WERI-Rb-1 (cell line): Measurements from ENCODE around the gene AMDHD2.

Experiments
- DNase-seq: peaks from one replicate; pipeline ENCODE4 v3.0.0-alpha.2; 2020
- H3K27ac ChIP-seq: fragments of 250-450 bp; sonication (Bioruptor Pico); 2 replicates; pipeline ENCODE4 v1.5.1; 2020; ENCODE audit warnings: mild to moderate bottlenecking, moderate library complexity
- H3K27me3 ChIP-seq: fragments of 250-450 bp; sonication (Bioruptor Pico); 2 replicates; pipeline ENCODE4 v1.5.1; 2021; ENCODE audit warnings: mild to moderate bottlenecking, low read depth, moderate library complexity; ENCODE audit not compliant: insufficient read depth, severe bottlenecking
- H3K36me3 ChIP-seq: fragments of 250-450 bp; sonication (Bioruptor Pico); 2 replicates; pipeline ENCODE4 v1.5.1; 2020; ENCODE audit warnings: mild to moderate bottlenecking, moderate library complexity
- H3K4me3 ChIP-seq: 2 replicates; pipeline ENCODE4 v1.5.1; 2011; ENCODE audit warnings: low read depth, mild to moderate bottlenecking, control low read depth, low read length
- H3K9me3 ChIP-seq: fragments of 250-450 bp; sonication (Bioruptor Pico); 2 replicates; pipeline ENCODE4 v1.5.1; 2021; ENCODE audit warnings: mild to moderate bottlenecking, moderate library complexity; ENCODE audit not compliant: severe bottlenecking
- CTCF ChIP-seq: IDR thresholded peaks from 2 replicates; pipeline ENCODE4 v1.5.1; 2011; ENCODE audit warnings: low read depth, mild to moderate bottlenecking, control low read depth, inconsistent platforms, low read length

The AMDHD2 gene

GRCh38 chr16:2490190-2491105 lies 29.7 kb upstream of the AMDHD2 start:
- no peaks in the 10 kb centered on the region for H3K27me3 ChIP-seq
- peak; percentile 46 for DNase-seq
- no peak overlapping the region for H3K4me3 ChIP-seq
- H3K36me3 ChIP-seq, result peaks cover 13% of the 10 kb centered on the region
- H3K9me3 ChIP-seq, result no peaks in the 10 kb centered on the region
- no peak for TF ChIP-seq CTCF
- 0 out of 2 replicates have a peak overlapping the region, but pooled peaks have one; percentile 4 for H3K27ac ChIP-seq

GRCh38 chr16:2492292-2492691 lies 27.9 kb upstream of the AMDHD2 start:
- TF ChIP-seq CTCF, result no peak
- Histone ChIP-seq H3K9me3 (no peaks in the 10 kb centered on the region), H3K36me3 (peaks cover 25% of the 10 kb centered on the region), H3K27ac (no peak overlapping the region), H3K27me3 (no peaks in the 10 kb centered on the region), H3K4me3 (no peak overlapping the region)
- DNase-seq, result no peak

- Histone ChIP-seq H3K27me3 (no peaks in the 10 kb centered on the region), H3K36me3 (peaks cover 38% of the 10 kb centered on the region), H3K4me3 (no peak overlapping the region), H3K27ac (no peak overlapping the region), H3K9me3 (no peaks in the 10 kb centered on the region)
- TF ChIP-seq CTCF, result no peak
- DNase-seq, result no peak
These were observed 26.6 kb upstream of the AMDHD2 start for GRCh38 chr16:2493605-2494004.

GRCh38 chr16:2494616-2495015 lies 25.6 kb upstream of the AMDHD2 start:
- no peak for TF ChIP-seq CTCF
- peaks cover 46% of the 10 kb centered on the region for H3K36me3 ChIP-seq
- no peak for DNase-seq
- no peak overlapping the region for H3K27ac ChIP-seq
- H3K4me3 ChIP-seq, result no peak overlapping the region
- H3K27me3 ChIP-seq, result no peaks in the 10 kb centered on the region
- no peaks in the 10 kb centered on the region for H3K9me3 ChIP-seq

- Histone ChIP-seq H3K36me3 (peaks cover 49% of the 10 kb centered on the region), H3K27ac (no peak overlapping the region), H3K4me3 (no peak overlapping the region), H3K27me3 (no peaks in the 10 kb centered on the region), H3K9me3 (no peaks in the 10 kb centered on the region)
- TF ChIP-seq CTCF, result no peak
- DNase-seq, result no peak
These were observed 25.1 kb upstream of the AMDHD2 start for GRCh38 chr16:2495041-2495440.
